HG02943 (cell line): ENCODE results near the gene HAS3.

Experiments used
- ATAC-seq: cut with Tn5 transposase; IDR thresholded peaks from one replicate; pipeline ENCODE4 v1.9.1; 2021; ENCODE audit warnings: mild to moderate bottlenecking, low read depth, moderate library complexity; ENCODE audit not compliant: unreplicated experiment

Gene HAS3

DNA sequence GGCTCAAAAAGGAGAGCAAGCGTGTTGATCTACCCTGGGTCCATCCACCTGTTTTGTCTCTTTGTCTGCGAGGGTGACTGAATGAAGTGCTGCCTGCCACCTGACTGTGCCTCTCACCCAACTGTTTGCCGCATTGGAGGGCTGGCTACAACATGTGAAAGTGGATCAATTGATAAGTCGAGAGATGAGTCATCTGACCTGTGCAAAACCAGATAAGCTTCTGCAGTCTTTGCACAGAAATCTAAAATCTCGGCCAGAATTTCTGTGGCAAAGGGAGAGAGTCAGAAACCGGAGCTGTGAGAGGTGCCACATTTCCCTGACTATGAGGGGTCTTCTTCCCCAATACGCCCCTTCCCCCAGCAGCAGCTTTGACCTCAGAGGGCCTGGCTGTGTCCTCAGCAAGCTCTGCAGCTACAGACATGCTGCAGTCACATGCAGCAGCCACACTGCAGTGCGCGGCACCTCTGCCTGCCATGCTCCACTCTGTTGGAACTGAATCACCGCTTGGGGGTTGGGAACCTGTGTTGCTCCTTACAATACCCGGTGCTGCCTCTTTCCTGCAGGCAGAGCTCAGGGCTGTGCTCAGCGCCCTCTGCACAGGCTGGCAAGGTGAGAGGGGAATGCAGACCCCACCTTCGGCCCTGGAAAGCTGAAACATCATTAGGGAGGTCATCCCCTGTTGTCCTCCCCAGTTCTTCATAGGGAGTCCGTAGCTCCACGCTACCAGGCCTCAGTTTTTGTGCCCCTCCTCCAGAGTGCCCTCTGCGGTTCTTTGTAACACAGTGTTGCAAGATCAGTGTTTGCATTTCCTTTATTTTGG lies 16.2 kb upstream of the HAS3 start:
- ATAC-seq = no peak

DNA sequence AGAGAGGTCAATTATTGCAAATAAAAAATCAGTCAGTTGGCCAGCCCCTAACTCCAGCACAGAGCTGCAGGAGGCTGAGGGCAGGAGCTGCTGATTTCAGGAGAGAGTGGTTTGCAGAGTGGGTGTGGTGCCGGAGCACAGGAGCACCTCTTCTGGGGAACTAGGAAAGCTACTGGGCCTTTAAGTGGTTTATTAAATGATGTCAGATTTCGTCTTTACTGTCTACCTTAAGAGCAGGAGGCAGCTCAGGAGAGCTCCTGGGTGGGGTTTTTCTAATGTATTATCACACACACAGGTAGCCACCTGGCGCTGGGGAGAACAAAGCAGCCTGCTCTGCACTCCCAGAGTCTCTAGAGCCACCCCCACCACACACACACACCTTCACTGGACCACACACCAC lies 11.5 kb upstream of the HAS3 start:
- ATAC-seq = no peak

DNA sequence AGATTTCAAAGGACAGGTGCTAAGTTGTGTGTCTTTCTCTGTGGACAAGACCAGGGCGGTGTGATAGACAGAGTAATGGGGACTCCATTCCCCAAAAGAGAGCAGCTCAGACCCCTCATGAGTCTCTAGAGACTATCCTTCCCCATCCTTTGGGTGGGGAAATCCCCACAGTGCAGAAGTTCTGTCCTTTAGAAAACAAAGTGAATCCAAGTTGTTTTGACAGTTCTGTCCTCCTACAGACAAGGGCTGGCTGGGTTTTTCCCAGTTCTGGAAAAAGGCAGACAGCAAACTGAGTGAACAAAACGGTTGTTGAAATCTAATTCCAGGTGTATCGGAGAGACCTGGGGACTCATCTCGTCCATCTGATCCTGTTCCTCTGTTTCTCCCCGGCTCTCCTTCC lies 11.0 kb upstream of the HAS3 start:
- ATAC-seq = no peak

DNA sequence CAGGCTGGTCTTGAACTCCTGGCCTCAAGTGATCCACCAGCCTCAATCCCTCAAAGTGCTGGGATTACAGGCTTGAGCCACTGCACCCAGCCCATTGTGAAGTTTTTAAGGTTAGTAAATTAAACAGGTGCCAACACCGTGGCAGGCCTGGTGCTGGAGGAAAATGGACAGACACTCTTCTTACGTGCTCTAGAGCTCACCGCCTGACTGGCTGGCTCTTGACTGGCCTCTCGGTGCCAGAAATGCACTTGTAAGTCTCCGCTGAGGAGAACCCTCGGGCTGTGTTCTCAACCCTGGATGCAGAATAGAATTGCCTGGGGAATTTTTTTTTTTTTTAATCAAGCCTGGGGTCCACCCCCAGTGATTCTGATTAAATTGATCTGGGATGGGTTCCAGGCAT lies 10.3 kb upstream of the HAS3 start:
- no peak for ATAC-seq

DNA sequence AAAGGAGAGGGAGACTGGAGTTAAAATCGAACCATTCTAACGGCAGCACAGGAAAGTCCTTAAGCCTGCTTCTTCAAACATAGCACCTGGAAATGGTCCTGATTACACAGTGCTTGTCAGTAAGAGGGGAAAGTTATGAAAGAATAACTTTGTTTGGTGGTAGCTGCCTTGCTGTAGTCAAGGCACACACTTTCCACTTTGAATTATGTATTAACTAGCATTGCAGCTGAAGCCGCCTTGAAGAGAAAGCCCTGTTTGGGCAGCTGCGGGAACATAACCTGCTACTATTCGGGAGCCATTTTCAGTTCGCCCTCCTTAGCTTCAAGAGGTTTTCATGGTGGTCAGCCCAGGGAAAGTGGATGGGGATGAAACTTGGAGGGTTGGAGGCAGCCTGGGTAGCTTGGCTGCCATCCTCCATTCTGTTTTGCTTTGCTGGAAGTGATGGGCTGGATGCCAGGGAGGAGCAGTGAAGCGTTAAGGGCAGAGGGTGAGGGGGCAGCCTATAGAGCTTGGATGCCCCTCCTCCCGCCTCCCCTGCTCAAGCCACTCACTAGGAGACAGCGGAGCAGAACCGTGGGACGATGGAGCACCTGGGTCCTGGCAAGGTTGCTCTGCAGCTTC lies 5.3 kb upstream of the HAS3 start:
- no peak for ATAC-seq

DNA sequence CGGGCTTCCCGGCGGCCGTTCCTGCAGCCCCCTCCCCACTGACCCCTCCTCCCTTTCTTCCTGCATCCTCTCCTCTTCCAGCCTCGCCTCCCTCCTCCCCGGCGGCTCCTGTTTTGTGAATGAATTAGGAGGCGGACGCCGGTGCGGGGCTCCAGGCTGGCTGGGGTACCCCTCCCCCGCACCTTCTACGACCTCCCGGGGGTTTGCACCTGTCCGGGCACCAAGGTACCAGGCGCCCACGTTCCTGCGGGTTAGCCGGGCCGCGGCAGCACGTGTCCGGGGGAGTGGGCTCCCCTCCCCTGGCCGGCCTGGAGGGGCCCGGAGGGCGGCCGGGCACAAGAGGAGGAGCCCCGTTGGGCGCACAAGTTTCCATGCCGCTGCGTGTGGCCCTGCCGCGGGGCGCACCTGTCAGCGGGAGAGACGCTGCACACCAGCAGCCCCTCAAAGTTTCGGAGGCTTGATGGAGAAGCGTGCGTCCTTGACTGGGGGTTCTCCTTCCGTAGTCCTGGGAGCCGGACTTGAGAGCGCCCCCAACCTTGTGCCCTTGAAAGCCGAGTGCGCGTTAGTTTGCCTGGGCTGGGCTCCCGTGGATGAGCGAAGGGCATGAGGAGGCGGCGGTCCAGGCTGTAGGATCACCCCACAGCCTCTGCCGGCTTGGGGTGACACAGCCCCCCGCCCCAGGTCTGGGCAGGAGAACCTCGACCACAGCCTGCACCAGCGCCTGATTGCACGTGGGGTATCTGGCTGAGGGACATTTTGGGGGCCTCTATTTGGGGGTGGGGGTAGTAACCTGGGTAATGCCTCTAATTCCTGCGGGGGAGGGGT lies 1.2 kb downstream of the HAS3 start:
- no peak for ATAC-seq

DNA sequence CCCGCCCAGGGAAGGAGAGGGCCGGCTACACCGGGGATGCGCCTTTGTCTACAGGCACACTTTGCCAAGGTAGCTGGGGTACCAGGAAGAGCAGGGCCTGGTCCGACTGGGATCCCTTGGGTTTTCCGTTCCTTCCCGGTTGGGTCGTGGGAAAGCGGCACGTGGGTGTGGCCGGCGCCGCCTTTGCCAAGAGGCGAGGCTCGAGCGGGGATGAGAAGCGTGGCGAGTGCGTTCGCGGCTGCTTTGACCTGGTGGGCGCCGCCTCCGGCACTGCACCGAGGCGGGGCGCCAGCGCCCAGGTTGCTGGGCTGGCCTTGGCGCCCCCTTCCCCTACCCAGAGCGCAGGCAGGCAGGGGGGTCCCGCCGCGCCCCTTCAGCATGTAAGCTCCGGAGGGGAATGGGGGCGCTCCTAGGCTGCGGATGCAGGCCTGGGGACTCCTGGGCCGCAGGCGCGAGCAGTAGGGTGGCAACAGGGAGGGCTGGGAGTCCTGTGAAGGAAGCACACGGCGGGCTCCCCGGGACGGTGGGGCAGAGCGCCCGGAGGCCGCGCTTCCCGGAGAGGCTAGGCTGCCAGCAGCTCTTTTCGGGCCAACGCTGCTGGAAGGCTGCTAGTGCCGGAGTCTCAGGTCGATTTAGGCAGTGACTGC lies 2.0 kb downstream of the HAS3 start:
- ATAC-seq = no peak

DNA sequence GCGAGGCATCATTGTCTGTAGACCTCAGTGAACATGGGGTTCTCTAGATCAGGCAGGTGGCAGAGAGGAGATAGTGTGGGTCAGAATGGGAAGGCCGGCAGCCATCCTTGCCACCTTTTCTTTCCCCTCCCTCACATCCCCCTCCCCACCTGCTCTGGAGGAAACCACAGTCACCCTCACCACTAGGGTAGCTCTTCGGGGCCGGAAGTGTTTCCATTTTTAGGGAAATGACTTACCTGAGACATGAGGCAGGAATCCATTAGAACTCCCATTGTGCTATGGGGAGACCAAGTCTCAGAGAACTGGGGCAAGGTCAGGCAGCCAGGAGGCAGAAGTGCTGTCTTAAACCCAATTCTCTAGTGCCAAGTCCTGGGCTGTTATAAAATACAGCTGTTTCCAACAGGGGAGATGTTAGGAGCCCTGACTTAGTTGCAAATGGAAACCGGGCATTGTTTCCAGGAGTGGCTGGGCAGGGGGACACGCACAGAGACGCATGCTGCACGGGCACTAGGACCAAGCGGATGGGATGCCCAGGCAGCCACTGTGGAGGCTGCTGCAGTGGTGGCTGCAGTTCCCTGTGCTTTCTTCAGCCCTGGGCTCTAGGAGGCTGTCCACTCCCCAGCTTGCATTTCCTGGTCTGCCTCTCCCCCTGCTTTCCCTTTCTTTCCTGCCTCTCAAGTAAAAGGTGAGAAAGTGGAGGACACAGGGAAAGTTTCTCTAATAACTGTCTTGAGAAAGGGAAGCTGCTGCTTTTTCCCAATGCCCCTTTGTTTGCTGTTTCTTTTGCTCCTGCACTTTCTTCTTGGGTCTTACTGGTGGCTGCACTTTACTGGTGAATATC lies 2.8 kb downstream of the HAS3 start:
- ATAC-seq = no peak

DNA sequence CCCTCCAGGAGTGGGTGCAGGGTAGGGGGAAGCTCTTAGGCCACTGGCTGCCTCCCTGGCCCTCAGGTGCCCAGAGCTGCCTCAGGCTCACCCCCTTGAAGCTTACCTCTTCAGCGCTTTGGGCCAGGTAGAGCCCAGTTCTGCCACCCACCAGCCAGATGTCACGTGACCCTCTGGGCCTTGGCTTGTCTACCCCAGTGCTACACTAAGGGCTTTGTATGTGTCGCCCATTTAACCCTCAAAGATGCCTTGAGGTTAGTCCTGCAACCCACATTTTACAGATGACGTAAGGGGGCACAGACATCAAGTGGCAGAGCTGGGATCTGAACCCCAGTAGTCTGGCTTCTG lies 3.4 kb downstream of the HAS3 start:
- ATAC-seq = no peak

DNA sequence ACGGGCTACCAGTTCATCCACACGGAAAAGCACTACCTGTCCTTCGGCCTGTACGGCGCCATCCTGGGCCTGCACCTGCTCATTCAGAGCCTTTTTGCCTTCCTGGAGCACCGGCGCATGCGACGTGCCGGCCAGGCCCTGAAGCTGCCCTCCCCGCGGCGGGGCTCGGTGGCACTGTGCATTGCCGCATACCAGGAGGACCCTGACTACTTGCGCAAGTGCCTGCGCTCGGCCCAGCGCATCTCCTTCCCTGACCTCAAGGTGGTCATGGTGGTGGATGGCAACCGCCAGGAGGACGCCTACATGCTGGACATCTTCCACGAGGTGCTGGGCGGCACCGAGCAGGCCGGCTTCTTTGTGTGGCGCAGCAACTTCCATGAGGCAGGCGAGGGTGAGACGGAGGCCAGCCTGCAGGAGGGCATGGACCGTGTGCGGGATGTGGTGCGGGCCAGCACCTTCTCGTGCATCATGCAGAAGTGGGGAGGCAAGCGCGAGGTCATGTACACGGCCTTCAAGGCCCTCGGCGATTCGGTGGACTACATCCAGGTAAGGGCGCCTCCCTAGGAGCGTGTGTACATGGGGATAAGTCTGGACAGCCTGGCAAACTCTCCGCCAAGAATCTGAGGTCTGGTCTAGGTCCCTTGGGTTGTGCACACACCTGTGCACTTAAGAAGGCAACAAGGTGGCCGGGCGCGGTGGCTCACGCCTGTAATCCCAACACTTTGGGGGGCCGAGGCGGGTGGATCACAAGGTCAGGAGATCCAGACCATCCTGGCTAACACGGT lies 4.2 kb downstream of the HAS3 start:
- no peak for ATAC-seq

DNA sequence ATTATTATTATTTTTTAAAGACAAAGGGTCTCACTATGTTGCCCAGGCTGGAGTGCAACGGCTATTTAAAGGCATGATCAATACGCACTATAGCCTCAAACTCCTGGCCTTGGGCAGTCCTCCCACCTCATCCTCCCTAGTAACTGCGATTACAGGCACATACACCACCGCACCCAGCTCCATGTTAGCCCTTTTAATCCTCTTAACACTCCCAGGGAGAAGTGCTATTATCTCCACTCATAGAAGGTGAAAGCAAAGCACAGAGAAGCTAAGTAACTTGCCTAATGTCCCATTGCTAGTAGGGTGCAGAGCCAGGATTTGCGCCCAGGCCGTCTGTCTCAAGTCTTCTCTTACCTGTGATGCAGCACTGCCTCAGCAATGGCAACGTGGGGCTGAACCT lies 5.0 kb downstream of the HAS3 start:
- ATAC-seq = no peak

DNA sequence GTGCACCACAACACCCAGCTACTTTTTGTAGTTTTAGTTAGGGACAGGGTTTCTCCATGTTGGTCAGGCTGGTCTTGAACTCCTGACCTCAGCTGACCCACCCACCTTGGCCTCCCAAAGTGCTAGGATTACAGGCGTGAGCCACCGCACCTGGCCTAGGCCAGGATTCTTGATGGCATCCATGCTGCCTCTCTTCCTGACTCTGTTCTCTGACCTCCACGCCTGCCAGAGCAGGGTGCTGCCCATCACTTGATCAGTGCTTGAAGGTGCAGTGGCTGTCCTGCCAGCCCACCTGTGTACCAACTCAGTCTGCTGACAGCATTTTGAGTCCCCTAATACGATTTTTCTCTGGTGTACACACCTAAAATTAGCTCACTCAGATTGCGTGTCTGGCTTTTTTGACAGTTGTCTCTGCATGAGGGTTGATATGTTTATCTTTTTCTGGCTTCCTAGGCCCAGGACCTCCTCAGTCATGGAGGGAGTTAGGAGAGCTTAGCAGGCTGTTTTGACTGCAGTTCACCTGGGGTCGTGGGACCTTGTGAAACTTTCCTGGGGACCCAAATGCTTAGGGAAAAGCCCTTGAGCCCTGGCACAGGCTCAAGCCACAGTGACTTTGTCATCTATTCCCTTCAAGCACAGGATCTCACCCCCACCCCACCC lies 5.9 kb downstream of the HAS3 start:
- ATAC-seq = no peak

DNA sequence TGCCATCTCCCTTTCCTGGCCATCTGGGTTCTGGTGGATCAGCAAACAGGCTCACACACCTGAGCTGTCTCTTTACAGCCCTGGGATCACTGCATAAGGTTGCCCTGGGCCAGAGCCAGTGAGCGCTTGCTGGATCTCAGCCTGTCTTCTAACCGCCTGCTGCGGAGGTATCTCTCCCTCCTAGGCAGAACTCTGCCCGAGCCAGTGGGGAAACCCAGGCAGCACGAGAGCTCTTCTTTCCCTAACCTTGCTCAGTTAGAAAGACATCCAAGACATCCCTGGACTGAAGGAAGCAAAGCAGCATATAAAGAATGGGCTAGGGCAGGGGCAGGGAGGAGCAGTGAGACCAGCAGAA lies 6.4 kb downstream of the HAS3 start:
- no peak for ATAC-seq

DNA sequence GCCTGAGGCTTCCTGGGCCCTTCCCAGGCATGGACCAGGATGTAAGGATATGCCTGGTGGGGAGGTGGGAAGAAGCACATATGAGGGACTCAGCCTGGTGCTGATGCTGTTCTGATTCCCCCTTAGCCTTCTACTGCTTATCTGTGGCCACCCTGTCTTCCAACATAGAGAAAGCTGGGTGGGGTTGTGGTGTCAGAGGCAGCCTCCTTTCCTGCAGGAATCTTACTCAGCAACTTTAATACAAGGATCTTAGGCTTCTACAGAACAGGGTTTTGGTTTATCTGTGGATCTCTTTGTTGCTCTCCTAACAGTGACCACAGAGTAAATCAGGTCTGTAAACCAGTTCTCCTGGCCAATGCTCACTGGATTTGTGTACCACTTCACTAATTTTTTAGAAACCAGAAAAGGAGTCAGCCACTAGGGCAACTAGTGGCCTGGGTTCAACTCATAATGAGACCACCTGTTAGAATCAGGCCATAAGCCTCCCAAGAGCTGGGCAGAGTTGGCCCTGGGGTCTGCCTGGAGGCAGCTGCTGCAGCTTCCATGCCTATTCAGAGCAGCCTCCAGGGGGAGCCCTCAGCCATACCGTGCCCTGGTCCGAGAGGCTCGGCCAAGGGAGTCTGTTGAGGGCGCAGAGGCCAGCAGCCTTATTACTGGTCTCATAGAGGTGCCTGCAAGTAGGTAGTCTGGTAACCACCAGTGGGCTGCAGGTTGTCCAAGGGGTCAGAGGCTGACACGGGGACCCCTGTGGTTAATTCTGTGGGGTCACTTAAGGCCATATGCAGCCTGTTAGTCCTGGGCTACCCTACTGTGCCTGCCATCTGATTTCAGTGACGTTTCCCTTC lies 7.1 kb downstream of the HAS3 start:
- ATAC-seq = no peak

DNA sequence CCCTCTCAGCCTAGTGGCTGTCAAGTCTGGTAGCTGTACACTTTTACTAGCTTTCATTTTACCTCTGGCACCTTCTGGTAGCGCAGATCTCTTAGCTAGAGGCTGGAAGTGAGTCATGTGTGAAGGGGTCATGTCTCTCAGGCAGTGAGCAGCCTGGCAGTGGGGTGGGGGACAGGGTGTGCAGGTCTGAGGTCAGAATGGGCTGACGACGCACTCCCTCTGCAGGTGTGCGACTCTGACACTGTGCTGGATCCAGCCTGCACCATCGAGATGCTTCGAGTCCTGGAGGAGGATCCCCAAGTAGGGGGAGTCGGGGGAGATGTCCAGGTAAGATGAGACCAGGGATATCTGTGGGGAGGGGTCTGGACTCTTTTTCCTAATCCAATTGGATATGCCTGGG lies 7.8 kb downstream of the HAS3 start:
- no peak for ATAC-seq

DNA sequence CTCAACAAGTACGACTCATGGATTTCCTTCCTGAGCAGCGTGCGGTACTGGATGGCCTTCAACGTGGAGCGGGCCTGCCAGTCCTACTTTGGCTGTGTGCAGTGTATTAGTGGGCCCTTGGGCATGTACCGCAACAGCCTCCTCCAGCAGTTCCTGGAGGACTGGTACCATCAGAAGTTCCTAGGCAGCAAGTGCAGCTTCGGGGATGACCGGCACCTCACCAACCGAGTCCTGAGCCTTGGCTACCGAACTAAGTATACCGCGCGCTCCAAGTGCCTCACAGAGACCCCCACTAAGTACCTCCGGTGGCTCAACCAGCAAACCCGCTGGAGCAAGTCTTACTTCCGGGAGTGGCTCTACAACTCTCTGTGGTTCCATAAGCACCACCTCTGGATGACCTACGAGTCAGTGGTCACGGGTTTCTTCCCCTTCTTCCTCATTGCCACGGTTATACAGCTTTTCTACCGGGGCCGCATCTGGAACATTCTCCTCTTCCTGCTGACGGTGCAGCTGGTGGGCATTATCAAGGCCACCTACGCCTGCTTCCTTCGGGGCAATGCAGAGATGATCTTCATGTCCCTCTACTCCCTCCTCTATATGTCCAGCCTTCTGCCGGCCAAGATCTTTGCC lies 9.0 kb downstream of the HAS3 start:
- ATAC-seq = no peak

DNA sequence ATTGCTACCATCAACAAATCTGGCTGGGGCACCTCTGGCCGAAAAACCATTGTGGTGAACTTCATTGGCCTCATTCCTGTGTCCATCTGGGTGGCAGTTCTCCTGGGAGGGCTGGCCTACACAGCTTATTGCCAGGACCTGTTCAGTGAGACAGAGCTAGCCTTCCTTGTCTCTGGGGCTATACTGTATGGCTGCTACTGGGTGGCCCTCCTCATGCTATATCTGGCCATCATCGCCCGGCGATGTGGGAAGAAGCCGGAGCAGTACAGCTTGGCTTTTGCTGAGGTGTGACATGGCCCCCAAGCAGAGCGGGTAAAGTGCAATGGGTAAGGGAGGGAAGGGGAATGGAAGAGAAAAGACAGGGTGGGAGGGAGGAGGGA lies 9.5 kb downstream of the HAS3 start:
- no peak for ATAC-seq

DNA sequence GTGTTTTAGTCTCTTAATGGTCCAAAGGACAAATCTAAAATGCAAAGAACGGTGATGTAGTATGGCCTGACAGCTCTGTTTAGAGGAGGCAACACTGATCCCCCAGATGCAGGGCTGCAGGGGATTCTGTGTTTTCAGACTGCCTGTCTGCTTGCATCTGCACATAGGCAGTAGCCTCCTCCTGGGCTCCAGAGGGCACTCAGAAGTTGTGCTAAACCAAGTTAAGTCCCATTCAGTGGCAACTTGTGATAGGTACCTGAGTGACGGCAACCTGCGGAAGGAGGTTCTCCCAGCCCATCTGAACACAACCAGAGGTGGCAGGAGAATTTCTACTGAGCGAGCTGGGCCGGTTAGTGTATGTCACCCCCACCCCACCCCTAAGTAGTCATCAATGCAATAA lies 9.9 kb downstream of the HAS3 start:
- ATAC-seq = no peak
